Neural progenitor cell (in vitro differentiated cells): ENCODE results near the gene SLC6A11.

Experiments
- EZH2phosphoT487 ChIP-seq: fragments of 200-600 bp; sonication (generic); IDR thresholded peaks from 2 replicates; pipeline ENCODE4 v1.6.1; 2017; ENCODE audit warnings: antibody characterized with exemption
- TF ChIP-seq, protein P1 (sequence below): fragments of 200-600 bp; sonication (generic); IDR thresholded peaks from 2 replicates; pipeline ENCODE4 v1.5.1; 2017; ENCODE audit warnings: antibody characterized with exemption, mild to moderate bottlenecking

DNA sequence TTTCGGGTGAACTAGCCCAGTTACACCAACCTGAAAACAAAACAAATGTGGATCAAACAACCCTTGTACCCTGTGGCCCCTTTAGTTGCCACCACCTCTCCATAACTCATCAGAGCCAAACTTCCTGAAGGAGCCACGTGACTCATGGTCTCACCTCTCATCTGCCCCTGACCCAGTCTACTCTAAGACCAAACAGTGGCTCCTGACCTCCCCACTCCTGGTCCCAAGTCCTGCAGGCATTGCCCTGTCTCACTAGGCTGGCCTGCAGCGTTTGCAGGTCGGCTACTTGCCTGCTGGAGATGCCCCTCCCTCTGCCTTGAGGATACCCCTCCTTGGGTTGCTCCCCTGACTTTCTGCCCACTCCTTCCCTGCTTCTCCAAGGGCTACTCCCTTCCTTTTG is 23.1 kb downstream of the SLC6A11 start:
- no peak for TF ChIP-seq EZH2phosphoT487
- TF ChIP-seq, protein P1, sequence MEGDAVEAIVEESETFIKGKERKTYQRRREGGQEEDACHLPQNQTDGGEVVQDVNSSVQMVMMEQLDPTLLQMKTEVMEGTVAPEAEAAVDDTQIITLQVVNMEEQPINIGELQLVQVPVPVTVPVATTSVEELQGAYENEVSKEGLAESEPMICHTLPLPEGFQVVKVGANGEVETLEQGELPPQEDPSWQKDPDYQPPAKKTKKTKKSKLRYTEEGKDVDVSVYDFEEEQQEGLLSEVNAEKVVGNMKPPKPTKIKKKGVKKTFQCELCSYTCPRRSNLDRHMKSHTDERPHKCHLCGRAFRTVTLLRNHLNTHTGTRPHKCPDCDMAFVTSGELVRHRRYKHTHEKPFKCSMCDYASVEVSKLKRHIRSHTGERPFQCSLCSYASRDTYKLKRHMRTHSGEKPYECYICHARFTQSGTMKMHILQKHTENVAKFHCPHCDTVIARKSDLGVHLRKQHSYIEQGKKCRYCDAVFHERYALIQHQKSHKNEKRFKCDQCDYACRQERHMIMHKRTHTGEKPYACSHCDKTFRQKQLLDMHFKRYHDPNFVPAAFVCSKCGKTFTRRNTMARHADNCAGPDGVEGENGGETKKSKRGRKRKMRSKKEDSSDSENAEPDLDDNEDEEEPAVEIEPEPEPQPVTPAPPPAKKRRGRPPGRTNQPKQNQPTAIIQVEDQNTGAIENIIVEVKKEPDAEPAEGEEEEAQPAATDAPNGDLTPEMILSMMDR = no peak
